Tibial artery (tissue), 4 donors: ENCODE measurements around the gene KCNK1.
A peak's percentile ranks its signal among the peaks of the same experiment; 100 is the strongest.
"Not testable (repeated sequence)": the region's sequence is repeated elsewhere in the genome, so short reads cannot be mapped to it uniquely, and the experiment has no call there.

ENCODE experiments used
- DNase-seq, 2 donors: peaks; one replicate each; pipeline ENCODE4 v3.0.0-alpha.2; 2019
- H3K27ac ChIP-seq, 2 donors: fragments of 200-600 bp; sonication (generic) in 1 of 2; 1 replicate in 1 of 2; 2 replicates in 1 of 2; pipeline ENCODE4 v1.5.1; 2018 to 2019; ENCODE audit warnings: mild to moderate bottlenecking in 1 of 2
- H3K27me3 ChIP-seq, 2 donors: fragments of 200-600 bp; sonication (generic) in 1 of 2; one replicate each; pipeline versions ENCODE4 v1.5.1 to v1.6.0; 2016 to 2019
- H3K36me3 ChIP-seq, 3 donors: fragments of 200-600 bp; sonication (generic) in 2 of 3; one replicate each; pipeline ENCODE4 v1.5.1; 2016 to 2019; ENCODE audit warnings: mild to moderate bottlenecking in 2 of 3
- H3K4me1 ChIP-seq, 4 donors: fragments of 200-600 bp; sonication (generic) in 2 of 4; 1 replicate in 3 of 4; 2 replicates in 1 of 4; pipeline ENCODE4 v1.5.1; 2016 to 2019
- H3K4me3 ChIP-seq, 2 donors: fragments of 200-600 bp; sonication (generic) in 1 of 2; 1 replicate in 1 of 2; 2 replicates in 1 of 2; pipeline ENCODE4 v1.5.1; 2018 to 2019; ENCODE audit warnings: mild to moderate bottlenecking in 2 of 2
- H3K9me3 ChIP-seq, 3 donors: fragments of 200-600 bp; sonication (generic) in 1 of 3; one replicate each; pipeline ENCODE4 v1.5.1; 2016 to 2019
- intact Hi-C: fragments of 100-400 bp; cut with DNase I; formaldehyde crosslinking; loops from one replicate; pipeline ENCODE4 v1.15.0; 2023; ENCODE audit warnings: low total_unique reads
- TF ChIP-seq, protein P1 (sequence below), 2 experiments: fragments of 200-600 bp in 1 of 2; fragments of 450-650 bp in 1 of 2; IDR thresholded peaks; one replicate each; pipeline ENCODE4 v1.5.1; 2017 to 2019; ENCODE audit warnings: antibody characterized with exemption in 2 of 2, mild to moderate bottlenecking in 1 of 2, moderate library complexity in 1 of 2

KCNK1 gene

GRCh38 chr1:233614743-233615521 lies 1.0 kb downstream of the KCNK1 start:
- DNase-seq: no peak
- H3K27me3 ChIP-seq: peaks cover 0 to 11% of the 10 kb centered on the region in 2 donors
- no peaks in the 10 kb centered on the region for H3K36me3 ChIP-seq
- peak overlapping the region; percentile 77 to 80 for H3K27ac ChIP-seq
- intact Hi-C loops: no loop called here
- H3K9me3 ChIP-seq: no peaks in the 10 kb centered on the region
- H3K4me3 ChIP-seq: peak overlapping the region; percentile 57 to 76
- TF ChIP-seq, protein P1, sequence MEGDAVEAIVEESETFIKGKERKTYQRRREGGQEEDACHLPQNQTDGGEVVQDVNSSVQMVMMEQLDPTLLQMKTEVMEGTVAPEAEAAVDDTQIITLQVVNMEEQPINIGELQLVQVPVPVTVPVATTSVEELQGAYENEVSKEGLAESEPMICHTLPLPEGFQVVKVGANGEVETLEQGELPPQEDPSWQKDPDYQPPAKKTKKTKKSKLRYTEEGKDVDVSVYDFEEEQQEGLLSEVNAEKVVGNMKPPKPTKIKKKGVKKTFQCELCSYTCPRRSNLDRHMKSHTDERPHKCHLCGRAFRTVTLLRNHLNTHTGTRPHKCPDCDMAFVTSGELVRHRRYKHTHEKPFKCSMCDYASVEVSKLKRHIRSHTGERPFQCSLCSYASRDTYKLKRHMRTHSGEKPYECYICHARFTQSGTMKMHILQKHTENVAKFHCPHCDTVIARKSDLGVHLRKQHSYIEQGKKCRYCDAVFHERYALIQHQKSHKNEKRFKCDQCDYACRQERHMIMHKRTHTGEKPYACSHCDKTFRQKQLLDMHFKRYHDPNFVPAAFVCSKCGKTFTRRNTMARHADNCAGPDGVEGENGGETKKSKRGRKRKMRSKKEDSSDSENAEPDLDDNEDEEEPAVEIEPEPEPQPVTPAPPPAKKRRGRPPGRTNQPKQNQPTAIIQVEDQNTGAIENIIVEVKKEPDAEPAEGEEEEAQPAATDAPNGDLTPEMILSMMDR (IDR thresholded peaks at IDR 0.05): no peak
- H3K4me1 ChIP-seq: peaks cover 0 to 19% (median 8%) of the 10 kb centered on the region in 4 donors

DNA sequence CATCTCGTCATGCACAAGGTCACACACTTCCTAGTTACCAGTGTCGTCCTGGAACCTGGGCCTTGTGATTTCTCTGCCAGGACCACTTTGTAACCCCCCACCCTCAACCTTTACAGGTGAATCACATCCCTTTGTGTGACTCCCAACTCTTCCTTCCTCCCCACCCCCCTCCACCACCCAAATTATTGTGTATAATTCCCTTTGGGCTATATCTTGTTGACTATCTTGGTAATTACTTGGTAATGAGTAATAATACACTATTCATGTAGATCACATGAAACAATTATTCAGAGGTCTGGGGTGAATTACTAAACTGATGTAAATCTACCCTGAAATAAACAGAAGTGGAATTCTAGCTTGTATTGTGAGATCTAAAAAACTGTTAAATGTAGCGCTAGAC lies 1.7 kb downstream of the KCNK1 start:
- peaks cover 0 to 19% (median 8%) of the 10 kb centered on the region in 4 donors for H3K4me1 ChIP-seq
- DNase-seq: no peak
- peaks cover 0 to 11% of the 10 kb centered on the region in 2 donors for H3K27me3 ChIP-seq
- no peaks in the 10 kb centered on the region for H3K36me3 ChIP-seq
- H3K9me3 ChIP-seq: no peaks in the 10 kb centered on the region
- intact Hi-C loops: no loop called here
- H3K27ac ChIP-seq: peak overlapping the region in 1 of 2 donors; percentile 16
- peak overlapping the region in 1 of 2 donors; percentile 57 for H3K4me3 ChIP-seq
- TF ChIP-seq, protein P1 (IDR thresholded peaks at IDR 0.05): no peak

- Histone ChIP-seq H3K36me3 (no peaks in the 10 kb centered on the region), H3K27ac (no peak overlapping the region), H3K27me3 (peaks cover 0 to 11% of the 10 kb centered on the region in 2 donors), H3K4me3 (no peak overlapping the region), H3K4me1 (peaks cover 0 to 19% (median 8%) of the 10 kb centered on the region in 4 donors), H3K9me3 (no peaks in the 10 kb centered on the region)
- TF ChIP-seq, protein P1 (IDR thresholded peaks at IDR 0.05): no peak
- no peak for DNase-seq
- intact Hi-C loops: no loop called here
Measured at GRCh38 chr1:233617025-233617424, 3.1 kb downstream of the KCNK1 start.

GRCh38 chr1:233619414-233619813 lies 5.5 kb downstream of the KCNK1 start:
- H3K9me3 ChIP-seq, H3K27me3 ChIP-seq, H3K27ac ChIP-seq, DNase-seq, H3K36me3 ChIP-seq, intact Hi-C loops, H3K4me3 ChIP-seq: not testable (repeated sequence)
- H3K4me1 ChIP-seq: peaks cover 0 to 16% (median 5%) of the 10 kb centered on the region in 4 donors

DNA sequence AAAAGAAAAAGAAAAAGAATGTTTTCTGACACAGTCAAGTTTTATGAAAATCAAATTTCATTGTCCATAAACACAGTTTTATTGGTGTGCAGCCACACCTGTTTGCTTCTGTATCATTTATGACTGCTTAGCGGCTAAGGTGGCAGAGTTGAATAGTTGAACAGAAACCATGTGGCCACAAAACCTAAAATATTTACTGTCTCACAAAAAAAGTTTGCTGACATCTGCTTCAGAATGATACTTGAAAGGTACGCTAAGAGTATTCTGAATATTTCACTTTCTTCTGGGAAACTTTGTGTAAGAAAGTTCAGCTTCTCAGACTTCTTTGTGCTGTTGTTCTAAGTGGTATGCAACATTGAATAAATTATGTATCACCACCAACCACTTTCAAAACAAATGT lies 6.2 kb downstream of the KCNK1 start:
- Histone ChIP-seq H3K9me3 (no peaks in the 10 kb centered on the region), H3K27ac (no peak overlapping the region), H3K4me3 (no peak overlapping the region), H3K36me3 (no peaks in the 10 kb centered on the region), H3K4me1 (peaks cover 0 to 9% (median 2%) of the 10 kb centered on the region in 4 donors), H3K27me3 (peaks cover 0 to 1% of the 10 kb centered on the region in 2 donors)
- intact Hi-C loops: no loop called here
- no peak for DNase-seq
- TF ChIP-seq, protein P1 (IDR thresholded peaks at IDR 0.05): no peak

GRCh38 chr1:233621923-233622322 lies 8.0 kb downstream of the KCNK1 start:
- no peaks in the 10 kb centered on the region for H3K4me1 ChIP-seq
- no peak for DNase-seq
- H3K27ac ChIP-seq: no peak overlapping the region
- intact Hi-C loops: no loop called here
- H3K36me3 ChIP-seq: no peaks in the 10 kb centered on the region
- H3K9me3 ChIP-seq: no peaks in the 10 kb centered on the region
- no peak overlapping the region for H3K4me3 ChIP-seq
- TF ChIP-seq, protein P1 (IDR thresholded peaks at IDR 0.05): no peak
- no peaks in the 10 kb centered on the region for H3K27me3 ChIP-seq
